SJSA1 (cell line): ENCODE measurements around the gene PIH1D2. TPM values are rescaled to one million over a fixed set of nuclear protein-coding genes. Genes with fewer than 3 reads are reported as not detected.
"Not testable (repeated sequence)": the region's sequence is repeated elsewhere in the genome, so short reads cannot be mapped to it uniquely, and the experiment has no call there.

Experiments used
- DNase-seq, 2 experiments: peaks; one replicate each; pipeline ENCODE4 v3.0.0-alpha.2; 2015 to 2020; ENCODE audit warnings: low spot score in 2 of 2, low read depth in 1 of 2
- H3K27ac ChIP-seq: fragments of 250-450 bp; sonication (Bioruptor Pico); 2 replicates; pipeline ENCODE4 v1.5.1; 2020; ENCODE audit warnings: mild to moderate bottlenecking, moderate library complexity
- H3K27me3 ChIP-seq: fragments of 250-450 bp; sonication (Bioruptor Pico); replicated peaks from 2 replicates; pipeline ENCODE4 v1.5.1; 2020; ENCODE audit warnings: mild to moderate bottlenecking, moderate library complexity
- H3K36me3 ChIP-seq: fragments of 250-450 bp; sonication (Bioruptor Pico); 2 replicates; pipeline ENCODE4 v1.5.1; 2020; ENCODE audit warnings: mild to moderate bottlenecking
- H3K4me1 ChIP-seq: fragments of 250-450 bp; sonication (Bioruptor Pico); replicated peaks from 2 replicates; pipeline ENCODE4 v1.6.1; 2021; ENCODE audit warnings: mild to moderate bottlenecking
- H3K4me3 ChIP-seq: fragments of 250-450 bp; sonication (Bioruptor Pico); 2 replicates; pipeline ENCODE4 v1.5.1; 2020; ENCODE audit warnings: mild to moderate bottlenecking
- H3K9me3 ChIP-seq: fragments of 250-450 bp; sonication (Bioruptor Pico); replicated peaks from 2 replicates; pipeline ENCODE4 v1.5.1; 2020; ENCODE audit warnings: mild to moderate bottlenecking
- total RNA-seq: library from RNA; depleted of rRNA; stranded (reverse); fragments of >200 nt; shearing (Covaris generic); gene quantifications from 2 replicates; pipeline ENCODE4 v1.2.3, GENCODE V29; 2014

Gene PIH1D2
- total RNA-seq, 1 experiment from 2014 or later = 2.6 TPM

DNA sequence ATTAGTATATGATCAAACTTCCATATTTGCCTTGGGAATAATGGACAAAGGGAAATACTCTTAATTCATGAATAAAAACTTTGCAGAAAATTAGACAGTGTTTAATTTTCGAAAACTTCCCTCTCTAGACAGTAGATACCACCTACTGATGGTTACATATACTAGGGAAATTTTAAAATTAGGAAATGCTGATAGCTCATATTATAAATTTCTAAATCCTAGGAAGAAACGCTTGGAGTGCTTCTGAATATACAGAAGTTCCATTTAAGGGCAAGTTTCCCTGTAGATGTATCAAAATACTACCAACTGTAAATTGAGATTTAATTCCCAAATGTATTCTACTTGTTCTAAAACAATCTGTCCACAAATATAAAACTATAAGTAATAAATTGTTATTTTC lies 21.5 kb upstream of the PIH1D2 start:
- not testable (repeated sequence) for DNase-seq, H3K9me3 ChIP-seq, H3K27ac ChIP-seq, H3K27me3 ChIP-seq, H3K4me1 ChIP-seq, H3K4me3 ChIP-seq
- peaks cover 14% of the 10 kb centered on the region for H3K36me3 ChIP-seq

DNA sequence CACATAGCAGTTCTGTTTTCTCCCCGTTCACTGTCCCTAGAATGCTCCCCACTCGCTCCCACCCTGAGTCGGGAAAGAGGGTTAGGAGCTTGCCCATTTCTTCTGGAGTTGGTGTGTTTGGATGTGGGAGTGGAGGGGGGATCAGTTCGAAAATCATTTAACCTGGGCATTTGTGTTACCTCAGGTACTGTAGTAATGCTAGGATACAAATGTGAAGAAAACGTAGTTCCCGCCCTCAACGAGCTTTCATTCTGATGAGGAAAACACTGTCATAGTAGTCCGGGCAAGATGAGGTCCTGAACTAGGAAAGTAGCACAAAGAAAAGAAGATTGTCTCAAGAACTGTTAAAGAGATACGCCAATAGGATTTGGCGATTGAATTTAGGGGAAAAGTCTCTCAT lies 13.4 kb upstream of the PIH1D2 start:
- H3K36me3 ChIP-seq = peaks cover 66% of the 10 kb centered on the region
- no peaks in the 10 kb centered on the region for H3K27me3 ChIP-seq
- peak overlapping the region; percentile 53 for H3K27ac ChIP-seq
- DNase-seq = no peak
- H3K4me3 ChIP-seq = peak overlapping the region; percentile 64
- no peaks in the 10 kb centered on the region for H3K9me3 ChIP-seq
- H3K4me1 ChIP-seq = peaks cover 16% of the 10 kb centered on the region

DNA sequence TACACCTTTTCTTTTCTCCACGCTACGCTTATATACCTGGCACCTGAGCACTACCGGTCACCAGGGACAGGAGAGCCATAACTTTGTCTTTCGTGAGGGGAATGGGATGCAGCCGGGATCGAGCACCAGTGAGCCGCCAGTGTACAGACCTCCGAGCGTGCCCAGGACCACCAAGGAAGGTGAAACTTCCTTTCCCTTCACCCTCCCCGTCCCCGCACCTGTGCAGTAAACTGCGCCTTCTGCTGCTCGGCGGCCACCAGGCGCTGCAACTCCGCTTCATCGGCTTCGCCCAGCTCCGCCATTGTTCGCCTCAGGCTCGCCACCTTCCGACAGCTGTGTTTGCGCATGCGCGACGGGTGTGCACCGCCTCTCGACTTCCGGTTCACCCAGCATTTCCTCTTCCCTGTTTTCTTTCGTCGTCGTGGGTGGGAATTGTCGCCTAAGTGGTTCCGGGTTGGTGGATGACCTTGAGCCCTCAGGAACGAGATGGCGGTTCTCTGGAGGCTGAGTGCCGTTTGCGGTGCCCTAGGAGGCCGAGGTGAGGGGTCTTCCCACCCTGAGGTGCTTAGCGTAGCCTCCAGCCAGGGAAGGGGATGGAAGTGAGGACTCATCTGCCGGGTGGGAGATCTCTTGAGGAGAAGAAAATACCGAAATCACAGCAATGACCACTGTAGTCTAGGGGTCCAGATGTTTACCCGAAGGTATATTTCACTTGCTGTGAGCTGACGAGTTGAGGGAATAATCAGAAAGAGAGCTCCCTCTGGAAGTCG lies 12.8 kb upstream of the PIH1D2 start, which contains the start of the genes SDHD and TIMM8B:
Gene SDHD, plus strand, starts transcription at position 452 of the 770 bp plus-strand sequence. Its CDS starts 35 bp downstream, at position 487.
Gene TIMM8B, minus strand, starts transcription at position 335 of the 770 bp plus-strand sequence. Its CDS starts 33 bp downstream, at position 302.
- peak; percentile 80 to 90 for DNase-seq
- peak within 1 kb of the TSS; percentile 64 for H3K4me3 ChIP-seq
- peaks cover 16% of the 10 kb centered on the region for H3K4me1 ChIP-seq
- H3K27ac ChIP-seq = peak within 1 kb of the TSS; percentile 53
- peaks cover 65% of the 10 kb centered on the region for H3K36me3 ChIP-seq
- no peaks in the 10 kb centered on the region for H3K27me3 ChIP-seq
- no peaks in the 10 kb centered on the region for H3K9me3 ChIP-seq

DNA sequence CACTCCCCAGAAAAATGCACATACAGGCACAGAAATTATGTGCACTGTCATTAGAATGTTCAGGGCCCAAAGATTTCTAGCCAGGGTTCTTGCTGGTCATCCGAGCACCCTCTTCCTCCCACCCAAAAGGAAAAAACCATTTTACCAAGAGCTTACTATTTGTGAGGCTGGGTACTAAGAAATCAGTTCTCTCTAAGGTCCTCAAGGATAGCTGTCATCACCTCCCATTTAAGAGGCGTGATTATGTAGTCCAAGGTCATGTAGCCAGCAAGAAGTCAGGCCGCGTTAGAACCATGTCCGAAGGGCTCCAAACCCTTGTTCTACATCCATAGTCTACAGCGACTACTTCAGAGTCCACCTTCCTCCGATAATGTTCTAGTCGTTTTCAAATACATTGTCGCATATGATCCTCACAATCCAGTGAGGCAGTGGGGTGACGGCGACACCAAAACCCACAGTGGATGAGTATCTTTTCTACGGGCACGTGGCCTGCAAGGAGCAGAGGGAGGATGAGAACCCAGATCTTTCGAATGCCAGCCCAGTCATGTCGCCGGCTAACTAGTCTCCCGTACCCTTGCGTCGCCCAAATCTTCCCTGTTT lies 12.1 kb upstream of the PIH1D2 start:
- Histone ChIP-seq H3K9me3 (no peaks in the 10 kb centered on the region), H3K4me1 (peaks cover 16% of the 10 kb centered on the region), H3K36me3 (peaks cover 62% of the 10 kb centered on the region), H3K4me3 (peak overlapping the region; percentile 64), H3K27me3 (no peaks in the 10 kb centered on the region), H3K27ac (no peak overlapping the region)
- DNase-seq = no peak

DNA sequence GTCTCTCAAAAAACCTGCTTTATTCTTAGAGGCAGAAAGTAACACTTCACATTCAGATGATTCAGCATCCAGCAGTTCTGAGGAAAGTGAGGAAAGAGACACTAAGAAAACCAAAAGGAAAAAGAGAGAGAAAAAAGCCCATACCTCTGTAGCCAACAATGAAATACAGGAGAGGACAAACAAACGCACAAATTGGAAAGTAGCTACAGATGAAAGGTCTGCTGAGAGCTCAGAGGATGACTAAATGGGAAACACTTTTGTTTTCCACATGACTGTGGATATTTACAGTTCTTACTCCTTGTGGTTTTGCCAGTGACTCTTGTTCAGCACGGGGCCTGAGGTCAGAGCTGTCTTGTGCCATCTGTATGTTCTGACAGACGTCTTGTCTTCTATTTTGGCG lies 8.9 kb upstream of the PIH1D2 start:
- no peak overlapping the region for H3K4me3 ChIP-seq
- H3K9me3 ChIP-seq = no peaks in the 10 kb centered on the region
- H3K27ac ChIP-seq = peak overlapping the region; percentile 72
- H3K4me1 ChIP-seq = peaks cover 16% of the 10 kb centered on the region
- peak; percentile 45 to 51 for DNase-seq
- H3K27me3 ChIP-seq = no peaks in the 10 kb centered on the region
- peaks cover 47% of the 10 kb centered on the region for H3K36me3 ChIP-seq

DNA sequence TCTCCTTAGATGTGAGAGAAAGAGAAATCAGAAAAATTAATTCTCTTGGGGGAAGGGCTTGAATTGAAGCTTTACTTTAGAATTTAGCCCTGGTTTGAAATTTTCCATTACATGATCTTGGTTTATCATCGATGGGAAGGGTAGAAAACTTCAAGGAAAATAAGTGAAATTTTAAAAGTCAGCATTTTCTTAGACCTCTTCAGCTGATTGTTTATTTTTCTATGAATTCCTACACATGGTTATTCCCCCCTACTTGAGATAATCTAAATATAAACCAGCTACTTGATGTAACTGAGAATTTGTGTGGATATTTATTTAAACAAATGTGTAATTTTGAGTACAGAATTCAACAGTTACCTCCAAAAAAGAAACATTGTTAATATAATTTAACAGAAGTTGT lies 10.9 kb downstream of the PIH1D2 start:
- DNase-seq = no peak
- Histone ChIP-seq H3K4me1 (peaks cover 3% of the 10 kb centered on the region; the same call in 1 of the 2 replicates), H3K27me3 (no peaks in the 10 kb centered on the region), H3K36me3 (peaks cover 5% of the 10 kb centered on the region; the same call in 1 of the 2 replicates), H3K27ac (no peak overlapping the region), H3K4me3 (no peak overlapping the region), H3K9me3 (no peaks in the 10 kb centered on the region)

DNA sequence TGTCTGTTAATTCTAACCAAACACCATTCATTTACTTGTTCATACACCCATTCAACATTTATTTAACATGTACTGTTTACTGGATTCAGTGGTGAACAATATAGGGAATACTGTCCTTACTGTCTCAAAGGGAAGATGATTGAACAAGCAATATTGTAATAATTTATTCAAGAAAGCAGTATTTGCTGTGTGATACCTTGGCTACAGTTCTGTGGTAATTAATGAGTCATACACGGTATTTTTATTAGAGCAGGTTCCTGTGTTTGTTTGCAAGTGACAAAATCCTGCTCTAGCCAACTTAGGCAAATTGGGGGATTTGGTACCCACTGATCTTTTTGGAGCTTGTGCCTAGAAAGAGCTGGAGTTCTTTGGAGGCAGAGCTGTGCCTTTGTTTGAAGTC lies 15.7 kb downstream of the PIH1D2 start:
- H3K27me3 ChIP-seq = no peaks in the 10 kb centered on the region
- H3K4me1 ChIP-seq = peaks cover 3% of the 10 kb centered on the region; the same call in 1 of the 2 replicates
- no peak overlapping the region for H3K27ac ChIP-seq
- peaks cover 5% of the 10 kb centered on the region; the same call in 1 of the 2 replicates for H3K36me3 ChIP-seq
- no peaks in the 10 kb centered on the region for H3K9me3 ChIP-seq
- DNase-seq = no peak
- no peak overlapping the region for H3K4me3 ChIP-seq

DNA sequence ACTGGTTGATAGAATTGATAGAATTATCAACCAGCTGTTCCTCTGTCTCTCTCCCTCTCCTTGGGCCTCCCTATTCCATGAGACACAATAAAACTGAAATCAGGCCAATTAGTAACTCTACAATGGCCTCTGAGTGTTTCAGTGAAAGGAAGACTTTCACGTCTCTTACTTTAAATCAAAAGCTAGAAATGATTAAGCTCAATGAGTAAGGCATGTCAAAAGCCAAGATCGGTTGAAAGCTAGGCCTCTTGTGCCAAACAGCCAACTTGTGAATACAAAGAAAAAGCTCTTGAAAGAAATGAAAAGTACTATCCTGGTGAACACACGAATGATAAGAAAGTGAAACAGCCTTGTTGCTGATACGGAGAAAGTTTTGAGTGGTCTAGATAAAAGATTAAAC lies 16.6 kb downstream of the PIH1D2 start:
- Histone ChIP-seq H3K36me3 (peaks cover 7% of the 10 kb centered on the region), H3K9me3 (no peaks in the 10 kb centered on the region), H3K4me1 (no peaks in the 10 kb centered on the region), H3K27ac (no peak overlapping the region), H3K4me3 (no peak overlapping the region), H3K27me3 (no peaks in the 10 kb centered on the region)
- DNase-seq = no peak

DNA sequence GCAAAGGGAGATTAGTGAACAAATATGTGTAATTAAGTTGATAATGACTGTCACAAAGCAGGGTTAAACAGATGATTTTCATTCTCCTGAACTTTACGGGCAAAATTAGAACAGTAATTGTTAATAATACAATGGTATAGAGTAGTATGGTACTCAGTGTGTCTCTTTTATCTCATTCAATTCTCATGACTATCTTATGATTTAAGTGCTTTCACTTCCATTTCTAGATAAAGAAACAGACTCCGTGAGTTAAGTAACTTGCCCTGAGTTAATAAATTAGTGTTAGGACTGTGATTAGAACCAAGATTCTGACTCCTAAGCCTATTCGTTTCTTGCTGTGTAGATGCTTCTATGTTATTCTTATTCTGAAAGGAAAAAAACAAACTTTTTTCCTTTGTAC lies 22.0 kb downstream of the PIH1D2 start:
- no peaks in the 10 kb centered on the region for H3K9me3 ChIP-seq
- H3K36me3 ChIP-seq = peaks cover 10% of the 10 kb centered on the region; the same call in 1 of the 2 replicates
- H3K4me3 ChIP-seq = no peak overlapping the region
- H3K4me1 ChIP-seq = peaks cover 4% of the 10 kb centered on the region; the same call in 1 of the 2 replicates
- DNase-seq = no peak
- H3K27ac ChIP-seq = no peak overlapping the region
- H3K27me3 ChIP-seq = no peaks in the 10 kb centered on the region

DNA sequence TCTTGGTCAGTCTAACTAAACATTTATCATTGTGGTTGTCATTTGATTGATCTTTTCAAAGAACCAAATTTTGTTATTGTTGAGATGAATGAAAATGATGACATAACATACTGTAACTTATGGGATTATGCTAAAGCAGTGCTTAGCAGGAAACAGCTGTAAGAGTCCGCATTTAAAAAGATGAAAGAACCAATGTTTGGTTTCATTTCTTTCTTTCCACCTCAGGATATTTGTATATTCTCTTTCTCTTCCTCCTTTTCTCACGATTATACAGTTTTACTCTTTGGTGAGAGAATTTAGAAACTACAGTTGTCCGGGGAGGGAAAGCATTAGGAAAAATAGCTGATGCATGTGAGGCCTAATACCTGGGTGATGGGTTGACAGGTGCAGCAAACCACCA lies 23.1 kb downstream of the PIH1D2 start:
- Histone ChIP-seq H3K36me3 (peaks cover 10% of the 10 kb centered on the region; the same call in 1 of the 2 replicates), H3K9me3 (no peaks in the 10 kb centered on the region), H3K4me3 (no peak overlapping the region), H3K4me1 (peaks cover 4% of the 10 kb centered on the region; the same call in 1 of the 2 replicates), H3K27ac (no peak overlapping the region), H3K27me3 (no peaks in the 10 kb centered on the region)
- DNase-seq = no peak

DNA sequence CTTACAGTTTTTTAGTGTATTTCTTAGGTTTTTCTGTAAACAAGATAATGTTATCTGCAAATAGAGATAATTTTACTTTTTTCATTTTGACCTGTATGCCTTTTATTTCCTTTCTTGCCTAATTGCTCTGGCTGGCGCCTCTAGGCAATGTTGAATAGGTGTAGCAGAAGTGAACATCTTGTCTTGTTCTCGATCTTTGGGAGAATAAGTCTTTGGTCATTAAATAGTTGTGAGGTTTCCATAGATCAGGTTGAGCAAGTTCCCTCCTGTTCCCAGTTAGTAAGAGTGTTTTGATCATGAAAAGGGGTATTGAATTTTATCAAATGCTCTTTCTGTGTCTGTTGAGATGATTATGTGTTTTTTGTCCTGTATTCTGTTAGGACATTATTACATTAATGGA lies 24.0 kb downstream of the PIH1D2 start:
- Histone ChIP-seq H3K27me3 (no peaks in the 10 kb centered on the region), H3K36me3 (peaks cover 10% of the 10 kb centered on the region; the same call in 1 of the 2 replicates), H3K4me3 (no peak overlapping the region), H3K4me1 (peaks cover 4% of the 10 kb centered on the region; the same call in 1 of the 2 replicates), H3K9me3 (no peaks in the 10 kb centered on the region), H3K27ac (no peak overlapping the region)
- no peak for DNase-seq

DNA sequence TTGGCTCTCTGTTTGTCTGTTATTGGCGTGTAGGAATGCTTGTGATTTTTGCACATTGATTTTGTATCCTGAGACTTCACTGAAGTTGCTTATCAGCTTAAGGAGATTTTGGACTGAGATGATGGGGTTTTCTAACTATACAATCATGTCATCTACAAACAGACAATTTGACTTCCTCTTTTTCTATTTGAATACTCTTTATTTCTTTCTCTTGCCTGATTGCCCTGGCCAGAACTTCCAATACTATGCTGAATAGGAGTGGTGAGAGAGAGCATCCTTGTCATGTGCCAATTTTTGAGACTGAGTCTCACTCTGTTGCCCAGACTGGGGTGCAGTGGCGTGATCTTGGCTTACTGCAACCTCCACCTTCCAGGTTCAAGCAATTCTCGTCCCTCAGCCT lies 25.6 kb downstream of the PIH1D2 start:
- not testable (repeated sequence) for H3K27me3 ChIP-seq, H3K4me3 ChIP-seq, H3K4me1 ChIP-seq, H3K27ac ChIP-seq, DNase-seq, H3K9me3 ChIP-seq
- peaks cover 13% of the 10 kb centered on the region; the same call in 1 of the 2 replicates for H3K36me3 ChIP-seq

DNA sequence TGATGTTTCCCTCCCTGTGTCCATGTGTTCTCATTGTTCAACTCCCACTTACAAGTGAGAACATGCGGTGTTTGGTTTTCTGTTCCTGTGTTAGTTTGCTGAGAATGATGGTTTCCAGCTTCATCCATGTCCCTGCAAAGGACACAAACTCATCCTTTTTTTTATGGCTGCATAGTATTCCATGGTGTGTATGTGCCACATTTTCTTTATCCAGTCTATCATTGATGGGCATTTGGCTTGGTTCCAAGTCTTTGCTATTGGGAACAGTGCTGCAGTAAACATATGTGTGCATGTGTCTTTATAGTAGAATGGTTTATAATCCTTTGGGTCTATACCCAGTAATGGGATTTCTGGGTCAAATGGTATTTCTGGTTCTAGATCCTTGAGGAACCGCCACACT lies 27.2 kb downstream of the PIH1D2 start:
- H3K27ac ChIP-seq, H3K9me3 ChIP-seq, H3K4me3 ChIP-seq, DNase-seq, H3K4me1 ChIP-seq, H3K27me3 ChIP-seq: not testable (repeated sequence)
- H3K36me3 ChIP-seq = 0 out of 2 replicates have a peak, but pooled peaks cover 13% of the 10 kb centered on the region

DNA sequence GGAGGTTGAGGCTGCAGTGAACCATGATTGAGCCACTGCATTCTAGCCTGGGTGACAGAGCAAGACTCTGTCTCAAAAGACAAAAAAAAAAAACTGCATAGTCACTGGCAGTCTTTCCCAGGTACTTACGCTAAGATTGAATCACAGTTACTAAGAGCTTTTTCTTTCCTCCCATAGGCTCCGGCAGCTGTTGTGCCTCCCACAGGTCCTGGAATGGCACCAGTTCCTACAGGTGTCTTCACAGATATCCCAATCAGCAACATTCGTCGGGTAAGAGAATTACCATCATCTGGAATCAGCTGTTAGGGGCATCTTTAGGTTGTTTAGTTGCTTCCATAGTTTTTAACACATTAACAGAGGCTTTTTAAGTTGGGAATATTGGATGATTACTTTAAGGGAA lies 28.9 kb downstream of the PIH1D2 start:
- H3K9me3 ChIP-seq = no peaks in the 10 kb centered on the region
- no peak overlapping the region for H3K4me3 ChIP-seq
- peaks cover 9% of the 10 kb centered on the region for H3K4me1 ChIP-seq
- H3K27me3 ChIP-seq = no peaks in the 10 kb centered on the region
- DNase-seq = no peak
- no peak overlapping the region for H3K27ac ChIP-seq
- H3K36me3 ChIP-seq = 0 out of 2 replicates have a peak, but pooled peaks cover 13% of the 10 kb centered on the region
